ENCODE measurements around the gene CS. TPM values are rescaled to one million over a fixed set of nuclear protein-coding genes. Genes with fewer than 3 reads are reported as not detected.

The CS gene
- total RNA-seq, 2 experiments from 2014 or later = 139 to 145 TPM

DNA sequence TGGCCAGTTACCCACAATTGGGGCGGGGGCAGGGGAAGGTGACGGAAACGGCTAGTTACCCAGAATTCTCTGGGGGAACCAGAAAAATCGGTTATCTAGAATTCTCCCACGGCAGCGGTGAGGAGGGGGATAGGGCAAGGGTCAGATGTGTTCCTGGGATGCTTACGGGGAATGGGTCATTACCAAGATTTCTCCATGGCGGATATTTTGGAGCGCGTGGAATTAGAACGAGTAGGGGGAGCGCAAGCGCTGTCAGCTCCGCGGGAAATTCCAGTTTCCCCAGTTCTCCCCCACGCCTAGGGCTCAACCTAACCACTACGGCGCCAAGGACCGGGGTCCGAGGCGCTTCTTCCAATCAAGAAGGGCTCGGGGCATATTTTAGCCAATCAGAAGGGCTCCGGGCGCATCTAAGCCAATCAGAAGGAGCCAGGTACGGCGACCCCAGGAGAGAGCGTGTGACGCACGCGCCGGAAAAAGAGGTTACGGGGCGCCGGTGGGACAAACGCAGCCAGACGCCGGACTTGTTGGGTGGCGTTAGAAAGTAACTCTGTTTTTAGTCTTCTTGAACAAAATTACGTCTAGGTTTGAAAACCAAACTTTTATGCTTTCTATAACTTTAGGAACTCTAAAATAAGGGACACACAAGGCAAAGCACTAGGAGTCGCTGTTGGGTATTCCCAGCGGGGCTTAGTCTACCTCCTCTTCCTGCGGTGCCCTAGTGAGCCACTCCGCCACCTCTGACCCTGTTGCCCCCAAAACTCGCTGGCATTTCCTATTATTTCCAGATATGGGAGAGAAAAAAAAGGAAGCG, 33.8 kb upstream of the CS start, which contains the start of gene PAN2:
PAN2 (minus strand) TSS at position 322 of the 811 bp plus-strand sequence. CDS start 906 bp downstream, outside the sequence.
- Mint-ChIP-seq H3K27ac (peak within 1 kb of the TSS; percentile 100), H3K27me3 (no peaks in the 10 kb centered on the region), H3K4me3 (peak within 1 kb of the TSS; percentile 94), H3K4me1 (ENCODE audit: low read depth) (peaks cover 56% of the 10 kb centered on the region), H3K36me3 (ENCODE audit: low read depth) (peaks cover 31% of the 10 kb centered on the region), H3K9me3 (no peaks in the 10 kb centered on the region)
- no peaks in the 10 kb centered on the region for H3K27me3 ChIP-seq (ENCODE audit: control insufficient read depth in 1 of 2, insufficient read depth in 2 of 2, low read length in 2 of 2)
- peak; percentile 84 to 98 (median 89) for DNase-seq
- TF ChIP-seq, protein P1, sequence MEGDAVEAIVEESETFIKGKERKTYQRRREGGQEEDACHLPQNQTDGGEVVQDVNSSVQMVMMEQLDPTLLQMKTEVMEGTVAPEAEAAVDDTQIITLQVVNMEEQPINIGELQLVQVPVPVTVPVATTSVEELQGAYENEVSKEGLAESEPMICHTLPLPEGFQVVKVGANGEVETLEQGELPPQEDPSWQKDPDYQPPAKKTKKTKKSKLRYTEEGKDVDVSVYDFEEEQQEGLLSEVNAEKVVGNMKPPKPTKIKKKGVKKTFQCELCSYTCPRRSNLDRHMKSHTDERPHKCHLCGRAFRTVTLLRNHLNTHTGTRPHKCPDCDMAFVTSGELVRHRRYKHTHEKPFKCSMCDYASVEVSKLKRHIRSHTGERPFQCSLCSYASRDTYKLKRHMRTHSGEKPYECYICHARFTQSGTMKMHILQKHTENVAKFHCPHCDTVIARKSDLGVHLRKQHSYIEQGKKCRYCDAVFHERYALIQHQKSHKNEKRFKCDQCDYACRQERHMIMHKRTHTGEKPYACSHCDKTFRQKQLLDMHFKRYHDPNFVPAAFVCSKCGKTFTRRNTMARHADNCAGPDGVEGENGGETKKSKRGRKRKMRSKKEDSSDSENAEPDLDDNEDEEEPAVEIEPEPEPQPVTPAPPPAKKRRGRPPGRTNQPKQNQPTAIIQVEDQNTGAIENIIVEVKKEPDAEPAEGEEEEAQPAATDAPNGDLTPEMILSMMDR (IDR thresholded peaks at IDR 0.05) = peak; percentile 73
- peak within 1 kb of the TSS; percentile 99 to 100 for H3K27ac ChIP-seq (ENCODE audit: low read depth in 1 of 2, low read length in 2 of 2)
- H3K36me3 ChIP-seq (ENCODE audit: insufficient read depth, low read length) = no peaks in the 10 kb centered on the region
- H3K4me1 ChIP-seq (ENCODE audit: insufficient read depth, low read length) = peaks cover 32% of the 10 kb centered on the region
- intact Hi-C loops (cut with DNase I, micrococcal nuclease) = loop anchor here (1.0 to 5.0 kb wide), 5 partner anchors 15 to 130 kb away; partner anchors contain the start of genes CS (in 1 of the 2) and STAT2 (in 1 of the 2)
- ATAC-seq (ENCODE audit: poor library complexity) = peak; percentile 74
- ChIA-PET CTCF (interaction anchor here (1.0 to 1.8 kb wide), 7 partner anchors 14 to 130 kb away, joined by 3 to 8 read pairs (median 5); partner anchors contain the start of genes ANKRD52, CNPY2 and STAT2), POLR2A (interaction anchor here (0.6 to 5.2 kb wide), 18 partner anchors 9 to 407 kb away, joined by 3 to 64 read pairs (median 4); partner anchors contain the start of genes ANKRD52, CNPY2, PA2G4 and RAB5B)
- no peaks in the 10 kb centered on the region for H3K9me3 ChIP-seq (ENCODE audit: control insufficient read depth in 1 of 2, insufficient read depth in 1 of 2, low read length in 2 of 2)
- H3K4me3 ChIP-seq (ENCODE audit: low read length) = peak within 1 kb of the TSS; percentile 71

DNA sequence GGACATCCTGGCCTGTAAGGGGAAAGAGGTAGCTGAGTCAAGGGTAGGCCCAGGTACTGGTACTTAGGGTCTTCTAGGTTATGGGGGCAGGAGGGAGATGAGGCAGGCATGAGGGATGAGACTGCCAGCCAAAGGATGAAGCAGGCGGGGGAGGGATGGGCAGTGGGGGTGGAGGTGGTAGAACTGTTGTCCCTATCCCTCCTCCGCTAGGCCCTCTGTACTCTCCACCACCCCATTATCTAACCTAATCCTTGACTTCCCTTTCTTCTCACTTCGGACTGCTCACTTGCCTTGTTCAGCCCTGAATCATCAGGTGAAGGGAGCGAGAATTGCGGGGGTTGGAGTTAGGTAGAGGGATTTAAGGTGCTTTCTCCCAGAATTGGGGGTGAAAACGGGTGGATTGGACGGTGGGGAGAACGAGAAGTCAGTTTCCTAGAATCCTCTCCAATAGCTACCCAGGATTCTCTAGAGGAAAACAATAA, 33.1 kb upstream of the CS start:
- Mint-ChIP-seq H3K27me3 (no peaks in the 10 kb centered on the region), H3K4me1 (ENCODE audit: low read depth) (peaks cover 50% of the 10 kb centered on the region), H3K9me3 (no peaks in the 10 kb centered on the region), H3K36me3 (ENCODE audit: low read depth) (peaks cover 33% of the 10 kb centered on the region), H3K4me3 (peak overlapping the region; percentile 94), H3K27ac (peak overlapping the region; percentile 100)
- ChIA-PET CTCF (interaction anchor here (1.0 to 1.8 kb wide), 7 partner anchors 14 to 131 kb away, joined by 3 to 8 read pairs (median 5); partner anchors contain the start of genes ANKRD52, CNPY2 and STAT2), POLR2A (interaction anchor here (0.6 to 5.2 kb wide), 18 partner anchors 9 to 406 kb away, joined by 3 to 64 read pairs (median 4); partner anchors contain the start of genes ANKRD52, CNPY2, PA2G4 and RAB5B)
- TF ChIP-seq, protein P1 (IDR thresholded peaks at IDR 0.05) = no peak
- H3K27ac ChIP-seq (ENCODE audit: low read depth in 1 of 2, low read length in 2 of 2) = peak overlapping the region; percentile 99 to 100
- H3K9me3 ChIP-seq (ENCODE audit: control insufficient read depth in 1 of 2, insufficient read depth in 1 of 2, low read length in 2 of 2) = no peaks in the 10 kb centered on the region
- H3K27me3 ChIP-seq (ENCODE audit: control insufficient read depth in 1 of 2, insufficient read depth in 2 of 2, low read length in 2 of 2) = no peaks in the 10 kb centered on the region
- intact Hi-C loops (cut with DNase I, micrococcal nuclease) = loop anchor here in 1 of 2 experiments (2.0 to 5.0 kb wide), 2 partner anchors 14 to 129 kb away; no protein-coding TSS in a partner anchor
- DNase-seq = peak in 4 of 14 experiments; percentile 2 to 14 (median 10)
- H3K4me3 ChIP-seq (ENCODE audit: low read length) = peak overlapping the region; percentile 71
- peaks cover 4% of the 10 kb centered on the region for H3K36me3 ChIP-seq (ENCODE audit: insufficient read depth, low read length)
- ATAC-seq (ENCODE audit: poor library complexity) = peak; percentile 3
- H3K4me1 ChIP-seq (ENCODE audit: insufficient read depth, low read length) = peaks cover 27% of the 10 kb centered on the region

DNA sequence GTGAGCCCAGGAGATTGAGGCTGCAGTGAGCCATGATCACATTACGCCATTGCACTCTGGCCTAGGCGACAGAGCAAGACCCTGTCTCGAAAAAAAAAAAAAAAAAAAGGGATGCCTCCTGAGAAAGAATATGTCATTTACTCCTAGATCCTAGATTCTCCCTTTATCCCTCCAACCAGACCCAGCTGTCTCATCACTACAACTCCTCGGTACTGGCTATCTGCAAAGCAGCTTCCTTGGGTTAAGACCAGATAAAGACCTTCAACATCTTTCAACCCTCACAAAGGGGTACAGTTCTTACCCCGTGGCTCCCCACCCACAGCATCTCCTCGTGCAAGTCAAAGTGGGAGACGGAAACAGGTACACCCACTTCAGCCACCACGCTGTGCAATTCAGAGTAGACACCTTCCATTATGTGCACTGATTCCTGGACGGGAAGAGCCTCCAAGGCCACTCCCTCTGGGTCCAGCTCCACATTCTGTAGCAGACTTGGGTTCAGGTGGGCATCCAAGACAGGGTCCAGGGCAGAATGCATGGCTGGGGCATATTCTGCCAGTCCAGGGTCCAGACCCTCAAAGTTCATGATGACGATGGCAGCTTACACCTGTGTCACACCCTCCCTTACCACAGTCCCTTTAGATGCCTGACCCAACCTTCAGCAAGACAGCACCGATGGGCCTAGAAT, 32.5 kb upstream of the CS start:
- Mint-ChIP-seq H3K4me1 (ENCODE audit: low read depth) (peaks cover 44% of the 10 kb centered on the region), H3K9me3 (no peaks in the 10 kb centered on the region), H3K27me3 (no peaks in the 10 kb centered on the region), H3K27ac (peak overlapping the region; percentile 100), H3K4me3 (peak overlapping the region; percentile 94), H3K36me3 (ENCODE audit: low read depth) (peaks cover 39% of the 10 kb centered on the region)
- DNase-seq = no peak
- CTCF ChIA-PET = interaction anchor here (1.1 to 1.8 kb wide), 3 partner anchors 15 to 132 kb away, joined by 7 to 8 read pairs (median 8); partner anchors contain the start of gene STAT2
- POLR2A ChIA-PET = interaction anchor here (0.6 to 5.2 kb wide), 16 partner anchors 10 to 406 kb away, joined by 3 to 64 read pairs (median 4); partner anchors contain the start of genes CNPY2, PA2G4, RAB5B and RNF41
- no peaks in the 10 kb centered on the region for H3K27me3 ChIP-seq (ENCODE audit: control insufficient read depth in 1 of 2, insufficient read depth in 2 of 2, low read length in 2 of 2)
- H3K36me3 ChIP-seq (ENCODE audit: insufficient read depth, low read length) = peaks cover 10% of the 10 kb centered on the region
- H3K4me1 ChIP-seq (ENCODE audit: insufficient read depth, low read length) = peaks cover 21% of the 10 kb centered on the region
- H3K9me3 ChIP-seq (ENCODE audit: control insufficient read depth in 1 of 2, insufficient read depth in 1 of 2, low read length in 2 of 2) = no peaks in the 10 kb centered on the region
- ATAC-seq (ENCODE audit: poor library complexity) = no peak
- peak overlapping the region; percentile 99 to 100 for H3K27ac ChIP-seq (ENCODE audit: low read depth in 1 of 2, low read length in 2 of 2)
- TF ChIP-seq, protein P1 (IDR thresholded peaks at IDR 0.05) = no peak
- H3K4me3 ChIP-seq (ENCODE audit: low read length) = peak overlapping the region; percentile 71
- intact Hi-C loops (cut with DNase I, micrococcal nuclease) = loop anchor here in 1 of 2 experiments (2.0 to 5.0 kb wide), 2 partner anchors 14 to 130 kb away; no protein-coding TSS in a partner anchor

Measured in CD4-positive, alpha-beta T cell (primary cell).